ENCODE measurements around the gene PTH1R.
A peak's percentile ranks its signal among the peaks of the same experiment; 100 is the strongest.

Gene PTH1R

DNA sequence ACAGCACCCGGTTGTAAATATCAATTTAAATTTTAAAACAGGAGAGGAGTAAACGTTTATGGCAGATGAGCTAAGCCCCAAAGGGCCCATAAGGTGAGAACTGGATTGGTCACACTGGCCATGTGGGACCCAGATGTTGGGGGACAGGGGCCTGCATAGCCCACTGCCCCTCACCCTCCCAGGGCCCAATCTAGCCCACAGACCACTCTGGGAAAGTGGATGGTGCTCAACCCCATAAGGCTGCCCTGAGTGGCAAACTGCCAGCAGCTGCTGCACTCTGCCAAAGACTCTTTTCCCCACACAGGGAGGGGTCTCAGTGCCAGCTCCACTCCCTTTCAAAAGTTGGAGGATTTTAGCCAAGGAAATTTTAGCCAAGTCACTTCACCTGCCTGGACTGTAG is 56.6 kb downstream of the PTH1R start:
- peak; percentile 23 for DNase-seq

DNA sequence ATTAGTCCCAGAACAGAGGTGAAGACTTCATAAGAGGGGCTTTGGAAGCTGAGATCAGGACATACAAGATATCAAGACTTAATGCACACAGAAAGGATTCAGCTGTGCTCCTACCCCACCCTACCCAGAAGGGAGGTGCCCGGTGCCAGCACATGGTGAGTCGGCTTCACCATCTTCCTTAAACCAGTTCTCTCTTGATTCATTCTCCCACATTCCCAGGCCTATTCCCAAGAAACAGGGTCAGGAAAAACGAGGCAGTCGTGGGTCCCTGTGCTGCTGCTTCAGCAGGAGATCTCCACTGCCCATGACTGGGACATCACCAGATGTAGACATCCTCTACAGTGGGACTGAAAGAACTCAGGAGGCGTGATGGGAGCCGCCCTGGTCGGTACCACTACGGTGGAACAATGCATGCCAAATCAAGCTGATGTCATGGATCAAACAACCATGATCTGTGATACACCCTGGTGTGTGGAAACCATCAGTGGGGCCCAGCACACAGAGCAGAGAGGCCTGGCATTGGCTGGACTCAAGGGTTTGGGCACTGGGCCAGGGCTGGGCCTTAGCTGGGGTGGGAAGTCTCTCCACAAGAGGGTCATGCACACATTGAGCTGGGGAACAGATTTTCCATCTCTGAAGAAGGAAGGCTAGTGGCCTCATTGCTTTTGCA is 57.1 kb downstream of the PTH1R start:
- no peak for DNase-seq

DNA sequence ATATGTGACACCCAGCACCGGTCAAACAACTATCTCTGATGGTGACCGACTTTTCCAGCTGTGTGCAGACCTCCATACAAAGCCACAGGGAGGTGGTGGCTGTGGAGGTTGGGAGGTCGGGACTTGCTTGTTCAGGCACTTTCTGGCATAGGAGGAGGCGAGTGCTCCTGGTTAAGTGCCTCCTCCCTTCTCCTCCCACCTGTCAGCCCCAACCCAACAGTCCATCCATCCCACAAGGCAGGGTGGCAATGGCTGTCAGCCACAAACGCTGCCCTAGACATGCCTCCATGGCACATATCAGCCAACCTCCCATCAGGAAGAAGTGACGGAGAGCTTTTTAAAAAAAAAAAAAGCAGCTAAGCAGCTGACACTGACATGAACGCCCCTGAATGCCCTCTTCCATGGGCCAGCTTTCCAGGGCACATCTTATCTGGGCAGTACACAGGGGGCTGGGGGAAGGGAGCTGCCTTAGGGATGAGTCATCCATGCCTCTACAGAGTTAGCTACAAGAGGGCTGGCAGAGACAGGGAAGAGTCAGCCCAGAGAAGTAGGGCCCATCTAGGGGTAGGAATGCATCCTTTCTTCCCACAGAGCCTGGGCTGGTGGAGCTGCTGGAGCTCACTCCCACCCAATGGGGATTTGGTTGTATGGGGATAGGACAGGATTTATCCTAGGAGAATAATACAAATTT is 57.8 kb downstream of the PTH1R start:
- DNase-seq, result no peak

DNA sequence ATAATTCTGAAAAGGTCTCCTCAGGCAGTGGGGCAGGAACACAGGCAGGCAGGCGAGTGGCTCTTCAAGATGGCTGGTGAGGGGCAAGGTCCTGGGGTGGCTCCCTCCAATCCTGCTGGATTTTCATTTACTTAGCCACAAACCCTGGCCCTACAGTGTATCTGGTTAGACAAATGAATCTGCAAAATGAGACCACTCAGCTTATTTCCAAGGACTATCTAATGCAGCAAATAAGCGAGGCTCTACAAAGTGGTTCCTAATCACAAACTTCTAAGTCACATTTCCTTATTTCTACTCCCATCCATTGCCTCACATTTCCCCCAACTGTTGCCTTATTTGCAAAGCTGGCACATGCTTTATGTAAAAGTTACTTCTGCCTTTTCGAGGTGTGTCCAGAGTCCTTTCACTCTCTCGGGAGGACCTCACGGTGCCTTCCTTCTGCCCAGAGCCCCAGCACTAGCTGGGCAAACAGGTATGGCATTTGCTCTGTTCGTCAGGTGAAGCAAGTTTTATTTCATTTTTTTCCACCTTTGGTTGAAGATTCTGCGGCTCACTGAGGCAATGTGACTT is 58.6 kb downstream of the PTH1R start:
- DNase-seq, result no peak

DNA sequence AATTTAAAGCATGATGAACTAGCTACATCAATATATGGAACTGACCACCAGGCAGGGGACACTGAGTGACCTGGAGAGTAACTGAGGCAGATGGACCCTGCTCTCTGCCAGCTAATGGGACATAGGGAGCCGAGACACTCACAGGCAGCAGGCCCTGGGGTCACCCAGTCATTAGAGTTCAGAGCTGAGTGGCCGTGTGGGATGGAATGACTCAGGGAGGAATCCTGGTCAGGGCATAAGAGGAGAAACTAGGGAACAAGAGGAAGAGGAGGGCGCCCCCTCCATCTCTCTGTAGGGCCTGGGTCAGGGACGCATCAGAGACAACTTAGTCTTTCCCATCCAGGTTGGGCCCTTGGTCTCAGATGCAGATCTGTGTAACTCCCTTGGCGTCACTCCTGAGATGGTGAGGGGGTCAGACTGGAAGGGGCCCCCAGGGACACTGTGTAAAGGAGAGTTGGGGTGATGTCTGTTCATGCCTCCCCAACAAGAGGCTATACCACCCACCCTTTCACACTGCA is 59.3 kb downstream of the PTH1R start:
- DNase-seq, result no peak

DNA sequence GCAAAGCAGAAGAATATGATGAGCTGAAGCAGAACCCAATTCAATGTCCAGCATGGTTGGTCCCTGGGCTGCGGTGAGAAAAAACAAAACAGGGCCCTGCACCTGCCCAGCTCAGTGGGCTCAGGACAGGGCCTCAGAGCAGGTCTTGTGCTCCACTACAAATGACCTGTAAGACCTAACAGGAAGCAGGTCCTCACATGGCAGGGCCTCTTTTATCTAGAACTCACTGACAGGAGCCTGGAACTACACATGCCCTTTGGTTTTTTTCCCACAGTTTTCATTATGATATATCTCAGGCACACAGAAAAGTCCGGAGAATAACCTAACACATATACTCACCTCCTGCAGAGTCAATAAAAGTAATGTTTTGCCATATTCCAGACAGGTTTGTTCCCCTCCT is 60.6 kb downstream of the PTH1R start:
- DNase-seq, result no peak

DNA sequence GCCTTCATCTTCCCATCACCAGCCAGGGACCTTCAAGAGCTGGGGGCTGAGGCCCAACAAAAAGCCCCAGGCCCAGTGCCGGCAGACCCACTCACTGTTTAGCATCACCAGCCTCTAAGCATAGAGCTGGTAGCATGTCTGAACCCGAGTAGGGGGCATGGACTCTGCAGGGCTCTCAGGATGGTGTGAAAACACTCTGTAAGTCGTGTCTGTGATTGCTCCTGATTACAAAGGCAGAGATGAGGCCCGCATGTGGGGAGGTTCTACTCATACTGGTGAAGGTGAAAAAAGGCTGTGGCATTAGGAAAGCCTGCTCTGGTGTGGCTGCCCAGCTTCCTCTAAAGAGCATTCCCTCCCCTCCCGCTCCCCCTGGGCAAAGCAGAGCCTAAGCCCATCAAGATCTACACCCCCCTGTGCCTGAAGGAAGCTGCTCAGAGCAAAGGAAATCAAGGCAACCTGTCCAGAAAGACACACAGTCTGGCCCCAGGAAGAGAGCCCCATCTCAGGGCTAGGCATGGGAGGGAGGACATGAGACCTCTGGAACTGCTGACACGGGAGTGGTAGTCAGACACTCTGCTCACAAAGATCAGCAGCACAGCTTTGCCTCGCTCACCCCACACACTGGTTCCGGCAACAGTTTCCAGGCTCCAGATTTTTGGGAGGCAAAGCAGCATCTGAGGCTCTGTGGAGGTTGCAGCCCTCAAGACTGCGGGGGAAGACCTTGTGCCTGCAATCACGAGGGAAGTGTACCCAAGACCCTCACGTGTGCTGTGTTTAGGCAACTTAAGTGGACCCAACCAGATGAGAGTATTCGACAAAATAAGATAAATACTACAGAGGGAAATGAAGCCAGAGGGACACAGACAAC is 62.3 kb downstream of the PTH1R start:
- DNase-seq, result no peak

DNA sequence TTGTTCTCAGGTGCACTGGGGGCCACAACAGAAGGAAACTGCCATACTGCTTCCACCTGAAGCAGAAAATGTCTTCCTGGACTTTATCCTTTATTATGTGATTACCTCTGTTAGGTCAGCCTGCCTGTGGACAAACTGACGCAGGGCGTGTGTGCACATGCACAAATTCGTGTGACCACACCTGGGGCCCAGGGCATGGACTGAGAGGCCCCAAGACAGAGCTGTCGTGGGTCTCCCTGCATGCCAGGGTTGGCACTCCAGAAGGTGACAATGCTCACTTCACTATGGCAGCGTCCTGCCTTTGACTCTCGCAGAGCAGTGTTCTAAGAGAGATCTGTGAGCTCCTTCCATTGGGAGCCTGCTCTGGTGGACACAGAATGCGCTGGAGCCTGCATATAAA is 64.6 kb downstream of the PTH1R start:
- no peak for DNase-seq

DNA sequence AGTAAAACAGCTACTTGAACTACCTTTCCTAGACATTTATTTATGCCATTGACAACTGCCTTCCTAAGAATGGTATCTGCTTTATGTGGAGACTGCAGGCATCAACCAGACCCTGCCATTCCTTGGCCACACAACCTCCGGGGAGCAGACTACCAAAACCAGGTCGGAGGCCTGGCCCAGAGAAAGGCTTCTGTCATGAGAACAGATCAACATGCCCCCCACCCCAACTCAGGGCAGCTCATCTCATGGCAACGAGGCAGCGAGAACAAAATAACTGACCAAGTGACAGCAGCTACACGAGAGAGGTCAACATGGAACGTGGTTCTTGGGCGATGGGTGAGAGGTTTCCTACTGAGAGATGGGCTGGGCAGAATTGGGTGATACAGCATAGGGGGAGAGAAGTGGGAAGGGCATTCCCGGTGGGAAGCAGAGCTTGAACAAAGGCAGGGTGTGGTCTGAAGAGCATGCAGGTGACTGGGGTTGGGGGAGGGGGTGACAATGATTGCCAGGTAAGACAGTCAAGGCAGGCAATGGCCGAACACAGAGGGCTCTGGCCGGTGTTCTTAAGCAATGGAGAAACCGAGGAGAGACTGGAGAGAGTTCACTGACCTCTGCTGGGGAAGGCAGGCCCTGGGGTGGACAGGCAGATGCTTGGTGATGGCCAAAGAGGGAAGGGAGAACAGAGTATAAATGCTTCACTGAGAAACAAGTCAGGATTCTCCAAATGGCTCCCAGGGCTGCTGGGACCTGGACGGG is 65.1 kb downstream of the PTH1R start:
- DNase-seq, result no peak

DNA sequence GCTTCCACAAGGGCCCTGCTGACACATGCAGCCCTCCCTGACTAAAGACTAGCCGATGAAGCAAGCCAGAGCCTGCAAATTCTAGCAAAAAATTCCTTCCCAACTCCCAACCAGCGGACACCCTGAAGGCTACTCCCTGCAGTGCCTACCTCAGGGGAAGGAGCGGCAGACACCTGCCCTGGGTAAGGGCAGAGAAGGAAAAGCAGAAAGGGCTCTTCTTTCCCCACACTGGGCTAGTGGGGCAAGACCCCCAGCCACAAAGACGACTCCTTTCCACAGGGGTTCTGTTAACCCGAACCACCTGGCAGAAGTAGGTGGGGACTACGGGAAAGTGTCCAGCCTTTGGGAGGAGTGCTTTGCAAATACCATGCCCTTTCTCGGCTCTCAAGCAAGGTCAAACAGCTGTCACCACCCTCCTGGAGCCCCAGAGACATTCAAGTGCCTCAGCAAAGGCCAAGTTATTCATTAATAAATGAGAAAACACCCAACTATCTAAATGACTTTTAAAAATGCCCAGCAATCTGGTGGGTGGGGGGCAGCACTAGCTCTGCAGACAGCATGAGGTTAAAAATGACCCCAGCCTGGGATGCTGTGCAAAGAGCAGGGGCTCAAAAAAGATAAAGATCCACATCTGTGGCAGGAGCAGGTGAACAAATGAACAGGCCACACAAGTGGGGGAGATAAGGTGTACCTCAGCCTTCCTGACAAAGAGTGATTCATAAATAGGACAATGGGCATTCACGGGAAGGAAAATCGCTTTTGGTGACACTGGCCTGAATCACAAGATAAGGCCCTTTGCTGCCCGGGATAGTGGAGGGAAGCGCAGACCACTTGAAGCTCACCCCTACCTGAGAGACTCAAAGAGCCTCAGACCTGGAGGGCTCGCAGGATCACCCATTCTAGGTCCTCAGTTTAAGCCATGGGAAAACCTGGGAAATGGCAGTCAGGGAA is 66.0 kb downstream of the PTH1R start:
- no peak for DNase-seq

DNA sequence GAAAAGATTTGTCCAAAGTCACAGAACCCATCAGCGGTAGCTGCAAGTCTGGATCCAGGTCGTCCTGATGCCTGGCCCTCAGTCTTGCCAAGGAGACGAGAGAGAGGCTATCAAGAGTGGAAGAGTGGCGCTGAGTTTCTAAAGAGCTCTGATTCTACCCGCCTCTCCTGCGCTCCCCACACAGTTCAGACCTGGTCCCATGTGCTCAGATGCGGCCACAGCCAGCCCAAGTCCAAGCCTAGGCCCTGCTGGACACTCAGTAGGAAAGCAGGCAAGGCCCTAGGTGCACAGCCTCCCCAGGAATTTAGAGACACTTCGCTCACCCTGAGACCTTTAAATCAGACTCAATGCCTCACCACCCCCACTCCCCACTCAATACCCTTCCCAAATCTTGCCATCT is 66.7 kb downstream of the PTH1R start:
- no peak for DNase-seq

DNA sequence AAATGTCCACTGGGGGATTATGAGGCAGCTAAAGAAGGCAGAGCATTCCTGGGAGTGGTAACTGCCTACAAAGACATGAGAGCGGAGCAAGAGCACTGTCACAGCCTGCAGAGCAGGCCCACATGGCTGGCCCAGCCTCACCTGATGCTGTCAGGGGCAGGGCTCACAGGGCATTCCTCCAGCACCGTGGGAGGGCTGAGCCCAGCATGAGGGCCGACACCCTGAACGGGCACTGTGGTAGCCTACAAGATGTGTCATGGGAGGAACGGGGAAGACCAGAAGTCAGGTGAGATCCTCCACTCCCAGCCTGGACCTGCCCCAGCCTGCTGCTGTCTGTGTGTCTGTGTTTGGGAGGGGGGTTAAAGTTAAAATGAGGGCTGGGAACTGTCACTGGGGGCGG is 68.9 kb downstream of the PTH1R start:
- no peak for DNase-seq

DNA sequence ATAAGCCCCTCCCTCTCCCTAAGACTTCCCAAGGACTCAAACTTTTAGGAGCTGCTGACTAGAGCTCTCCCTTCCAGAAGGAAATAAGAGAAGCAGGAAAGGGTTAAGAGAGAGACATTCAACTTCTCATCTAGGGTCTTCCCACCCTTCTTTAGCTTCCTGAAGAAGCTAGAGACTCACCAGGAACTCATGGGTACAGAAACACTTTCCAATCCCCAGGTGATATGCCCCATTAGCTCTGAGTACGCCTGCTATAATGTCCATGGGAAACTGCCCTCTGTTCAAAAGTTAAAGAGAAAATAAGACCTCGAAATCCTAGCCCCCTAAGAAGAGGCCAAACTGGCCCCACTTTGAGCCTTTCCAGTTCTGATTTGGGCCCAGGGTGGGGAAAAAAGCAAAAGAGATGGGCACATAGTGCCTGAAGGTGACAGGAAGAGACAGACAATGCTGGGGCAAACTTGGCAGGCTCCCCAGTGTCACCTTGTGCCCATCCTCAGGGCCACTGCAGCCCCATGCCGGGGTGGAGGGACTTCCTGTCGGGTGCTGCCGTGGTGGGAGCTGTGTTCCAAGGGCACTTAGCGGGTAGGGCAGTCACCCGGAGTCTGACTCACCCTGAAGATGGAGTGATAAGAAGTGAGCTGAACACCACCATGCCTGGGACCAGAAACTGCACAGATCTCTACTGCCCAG is 69.5 kb downstream of the PTH1R start:
- no peak for DNase-seq

DNA sequence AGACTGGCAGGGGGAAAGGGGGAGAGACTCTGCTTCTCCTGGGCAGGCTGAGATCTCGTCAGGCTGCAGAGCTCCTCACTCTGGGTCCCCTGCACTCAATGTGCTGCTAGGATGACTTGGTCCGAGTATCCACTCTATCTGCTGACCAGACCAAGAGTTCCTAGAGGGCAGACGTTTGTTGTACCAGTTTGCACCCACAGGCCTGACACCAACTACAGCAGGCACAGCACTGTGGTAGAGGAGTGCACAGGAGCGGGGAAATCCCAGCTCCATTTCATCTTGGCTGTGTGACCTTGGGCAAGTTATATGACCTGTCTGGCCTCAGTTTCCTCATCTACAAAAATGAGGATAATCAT is 70.0 kb downstream of the PTH1R start:
- no peak for DNase-seq

DNA sequence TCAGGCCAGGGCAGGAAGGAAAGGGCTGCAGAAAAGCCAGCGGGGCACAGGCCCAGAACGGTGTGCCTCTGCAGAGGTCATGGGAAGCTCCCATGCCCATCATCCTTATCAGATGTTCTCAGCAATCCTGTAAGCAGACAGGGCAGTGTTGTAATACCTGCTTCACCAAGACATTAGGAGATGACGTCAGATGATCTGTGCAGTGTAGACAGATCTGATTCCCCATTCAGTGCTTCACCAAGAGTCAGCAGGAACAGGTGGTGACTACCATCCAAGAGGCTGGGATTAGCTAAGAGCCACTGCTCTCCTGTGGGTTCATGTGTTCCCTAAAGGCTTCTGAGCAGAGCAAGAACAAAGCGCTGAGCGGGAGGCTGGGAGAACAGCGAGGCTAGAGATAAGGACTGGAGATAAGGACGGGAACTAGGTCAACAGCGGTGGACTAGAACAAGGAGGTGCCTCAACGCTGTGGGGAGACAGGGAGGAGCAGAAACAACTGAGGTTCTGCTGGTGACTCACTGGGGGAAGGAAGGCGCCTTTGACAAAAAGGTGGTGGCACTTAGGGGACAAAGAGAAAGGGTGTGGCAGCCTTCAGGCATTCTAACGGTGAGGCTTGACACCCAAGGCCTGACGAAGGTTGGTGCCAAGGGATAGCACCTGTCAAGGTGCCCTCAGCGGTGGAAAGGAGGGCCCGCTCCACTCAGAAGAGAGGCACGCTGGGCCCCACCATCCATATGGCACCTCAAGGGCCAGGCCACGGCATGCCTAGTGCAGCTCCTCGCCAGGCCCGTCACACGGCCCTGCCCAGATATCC is 70.7 kb downstream of the PTH1R start:
- DNase-seq, result no peak

DNA sequence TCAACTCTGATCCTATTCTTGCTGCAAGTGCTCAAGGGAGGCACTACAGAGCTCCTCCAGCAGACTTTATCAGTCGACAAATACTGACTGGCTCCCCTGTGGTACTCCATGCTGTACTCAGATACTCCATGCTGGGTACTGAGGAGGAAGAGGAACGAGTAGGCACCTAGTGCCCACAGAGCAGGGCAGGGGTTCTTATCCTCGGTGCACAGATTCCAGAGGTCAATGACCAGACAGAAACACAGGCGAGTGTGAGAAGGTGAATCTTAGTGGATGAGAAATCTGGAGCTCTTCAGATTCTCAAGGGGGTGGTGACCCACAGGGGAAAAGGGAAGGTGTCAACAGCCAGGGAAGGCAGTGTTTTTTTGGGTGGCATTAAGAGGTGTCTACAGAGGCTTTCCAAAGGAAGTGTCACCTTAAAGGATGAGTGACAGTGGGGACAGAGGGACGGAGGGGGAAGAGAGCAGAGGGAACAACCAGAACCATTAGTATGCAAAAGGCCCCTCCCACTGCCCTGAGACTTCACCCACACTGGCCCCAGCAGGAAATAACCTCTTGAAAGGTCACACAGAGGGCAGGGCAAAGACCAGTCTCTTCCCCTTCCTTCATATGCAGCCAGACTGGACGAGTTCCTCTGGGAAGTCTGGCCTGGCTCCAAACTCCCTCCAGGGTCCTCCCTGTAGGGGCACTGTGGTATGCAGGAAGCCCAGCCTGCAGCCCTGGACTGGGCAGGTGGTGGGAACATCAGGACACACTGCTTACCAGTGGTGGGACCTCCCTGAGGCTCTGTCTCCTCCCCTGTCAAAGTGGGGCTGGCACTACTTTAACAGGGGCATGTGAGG is 71.5 kb downstream of the PTH1R start:
- no peak for DNase-seq

DNA sequence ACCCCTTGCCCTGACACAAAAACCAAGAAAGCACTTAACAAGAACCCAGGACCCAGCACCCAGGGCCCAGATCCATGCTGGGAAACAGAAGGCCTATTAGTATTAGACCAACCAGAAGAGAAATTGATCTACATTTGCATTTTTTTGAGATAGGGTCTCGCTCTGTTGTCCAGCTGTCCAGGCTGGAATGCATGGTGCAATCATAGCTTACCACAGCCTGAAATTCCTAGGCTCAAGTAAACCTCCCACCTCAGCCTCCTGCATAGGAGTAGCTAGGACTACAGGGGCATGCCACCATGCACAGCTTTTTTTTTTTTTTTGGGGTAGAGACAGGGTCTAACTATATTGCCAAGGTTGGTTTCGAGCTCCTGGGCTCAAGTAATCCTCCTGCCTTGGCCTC is 72.7 kb downstream of the PTH1R start:
- DNase-seq, result no peak

DNA sequence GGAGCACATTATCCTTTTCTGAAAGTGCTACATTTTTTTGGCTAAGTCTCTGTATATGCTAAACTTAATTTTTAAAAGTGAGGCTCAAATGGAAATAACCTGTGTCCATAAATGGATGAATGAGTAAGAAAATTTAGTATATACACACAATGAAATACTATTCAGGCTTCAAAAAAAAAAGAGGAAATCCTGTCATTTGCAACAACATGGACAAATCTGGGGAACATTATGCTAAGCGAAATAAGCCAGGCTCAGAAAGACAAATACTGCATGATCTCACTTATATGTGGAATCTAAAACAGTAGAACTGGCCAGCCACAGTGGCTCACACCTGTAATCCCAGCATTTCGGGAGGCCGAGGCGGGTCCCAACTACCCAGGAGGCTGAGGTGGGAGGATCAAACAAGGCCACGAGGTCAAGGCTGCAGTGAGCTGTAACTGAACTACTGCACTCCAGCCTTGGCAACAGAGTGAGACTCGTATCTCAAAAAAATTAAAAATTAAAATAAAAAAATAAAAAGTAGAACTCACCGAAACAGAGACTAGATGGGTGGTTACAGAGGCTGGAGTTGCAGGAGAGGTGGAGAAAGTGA is 73.2 kb downstream of the PTH1R start:
- DNase-seq, result no peak

DNA sequence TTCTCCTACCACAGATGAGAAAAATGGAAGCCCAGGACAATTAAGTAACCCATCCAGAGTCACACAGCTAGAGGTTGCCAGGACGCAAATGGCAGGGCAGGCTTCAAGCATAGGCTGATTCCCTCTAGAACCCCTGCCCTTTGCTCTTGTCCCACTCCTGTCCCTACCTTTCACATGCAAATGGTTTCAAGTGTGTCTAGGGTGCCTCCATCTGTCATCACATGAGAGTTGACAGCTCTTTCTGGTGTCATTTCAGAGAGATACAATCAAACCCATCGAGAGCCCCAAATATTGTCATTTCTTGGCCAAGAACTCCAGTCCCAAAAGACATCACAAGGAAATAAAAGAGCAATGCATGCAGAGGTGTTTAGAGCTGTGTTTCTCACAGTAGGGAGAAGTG is 75.3 kb downstream of the PTH1R start:
- DNase-seq, result no peak
